ENCODE results near the gene TMEM39B. TPM values are rescaled to one million over a fixed set of nuclear protein-coding genes. Genes with fewer than 3 reads are reported as not detected.
"Not testable (repeated sequence)": the region's sequence is repeated elsewhere in the genome, so short reads cannot be mapped to it uniquely, and the experiment has no call there.

Gene TMEM39B
- total RNA-seq, 1 donor from 2014 or later = 23.7 TPM

GRCh38 chr1:32077451-32077850 is 4.7 kb downstream of the TMEM39B start:
- peaks cover 16% of the 10 kb centered on the region for H3K36me3 Mint-ChIP-seq (ENCODE audit: insufficient read depth)
- H3K27me3 Mint-ChIP-seq = no peaks in the 10 kb centered on the region
- TF ChIP-seq, protein P1, sequence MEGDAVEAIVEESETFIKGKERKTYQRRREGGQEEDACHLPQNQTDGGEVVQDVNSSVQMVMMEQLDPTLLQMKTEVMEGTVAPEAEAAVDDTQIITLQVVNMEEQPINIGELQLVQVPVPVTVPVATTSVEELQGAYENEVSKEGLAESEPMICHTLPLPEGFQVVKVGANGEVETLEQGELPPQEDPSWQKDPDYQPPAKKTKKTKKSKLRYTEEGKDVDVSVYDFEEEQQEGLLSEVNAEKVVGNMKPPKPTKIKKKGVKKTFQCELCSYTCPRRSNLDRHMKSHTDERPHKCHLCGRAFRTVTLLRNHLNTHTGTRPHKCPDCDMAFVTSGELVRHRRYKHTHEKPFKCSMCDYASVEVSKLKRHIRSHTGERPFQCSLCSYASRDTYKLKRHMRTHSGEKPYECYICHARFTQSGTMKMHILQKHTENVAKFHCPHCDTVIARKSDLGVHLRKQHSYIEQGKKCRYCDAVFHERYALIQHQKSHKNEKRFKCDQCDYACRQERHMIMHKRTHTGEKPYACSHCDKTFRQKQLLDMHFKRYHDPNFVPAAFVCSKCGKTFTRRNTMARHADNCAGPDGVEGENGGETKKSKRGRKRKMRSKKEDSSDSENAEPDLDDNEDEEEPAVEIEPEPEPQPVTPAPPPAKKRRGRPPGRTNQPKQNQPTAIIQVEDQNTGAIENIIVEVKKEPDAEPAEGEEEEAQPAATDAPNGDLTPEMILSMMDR (IDR thresholded peaks at IDR 0.05; ENCODE audit: unreplicated experiment) = no peak
- no peak overlapping the region for H3K4me3 Mint-ChIP-seq (ENCODE audit: low read depth)
- DNase-seq (ENCODE audit: low spot score, unreplicated experiment) = no peak
- peak overlapping the region; percentile 71 for H3K27ac Mint-ChIP-seq
- H3K4me1 Mint-ChIP-seq (ENCODE audit: low read depth) = peaks cover 8% of the 10 kb centered on the region
- H3K9me3 Mint-ChIP-seq (ENCODE audit: low read depth) = no peaks in the 10 kb centered on the region

DNA sequence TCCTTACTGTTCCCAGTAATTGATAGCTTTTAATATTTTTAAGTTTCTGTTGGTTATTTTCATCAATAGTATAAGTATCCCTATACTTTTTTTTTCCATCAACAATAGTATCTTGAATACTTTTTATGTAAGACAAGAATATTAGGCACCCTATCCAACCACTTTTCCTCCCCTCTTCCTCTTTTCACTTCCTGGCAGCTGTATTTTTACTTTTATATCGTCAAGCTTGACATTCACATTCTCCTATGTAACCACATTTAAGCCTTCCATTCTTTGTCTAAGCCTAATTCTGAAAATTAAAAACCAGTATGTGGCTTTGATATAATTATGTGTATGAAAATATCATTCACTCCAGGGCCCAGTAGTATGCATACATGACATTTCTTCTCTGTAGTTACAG is 9.3 kb downstream of the TMEM39B start:
- H3K36me3 Mint-ChIP-seq (ENCODE audit: insufficient read depth) = peaks cover 29% of the 10 kb centered on the region
- no peaks in the 10 kb centered on the region for H3K27me3 Mint-ChIP-seq
- no peak overlapping the region for H3K4me3 Mint-ChIP-seq (ENCODE audit: low read depth)
- TF ChIP-seq, protein P1 (IDR thresholded peaks at IDR 0.05; ENCODE audit: unreplicated experiment) = no peak
- no peaks in the 10 kb centered on the region for H3K4me1 Mint-ChIP-seq (ENCODE audit: low read depth)
- H3K27ac Mint-ChIP-seq = peak overlapping the region; percentile 49
- no peaks in the 10 kb centered on the region for H3K9me3 Mint-ChIP-seq (ENCODE audit: low read depth)
- no peak for DNase-seq (ENCODE audit: low spot score, unreplicated experiment)

GRCh38 chr1:32086381-32086780 is 13.6 kb downstream of the TMEM39B start:
- DNase-seq (ENCODE audit: low spot score, unreplicated experiment); H3K4me3 Mint-ChIP-seq (ENCODE audit: low read depth); H3K9me3 Mint-ChIP-seq (ENCODE audit: low read depth); H3K27me3 Mint-ChIP-seq; H3K4me1 Mint-ChIP-seq (ENCODE audit: low read depth); H3K27ac Mint-ChIP-seq: not testable (repeated sequence)
- peaks cover 22% of the 10 kb centered on the region for H3K36me3 Mint-ChIP-seq (ENCODE audit: insufficient read depth)

DNA sequence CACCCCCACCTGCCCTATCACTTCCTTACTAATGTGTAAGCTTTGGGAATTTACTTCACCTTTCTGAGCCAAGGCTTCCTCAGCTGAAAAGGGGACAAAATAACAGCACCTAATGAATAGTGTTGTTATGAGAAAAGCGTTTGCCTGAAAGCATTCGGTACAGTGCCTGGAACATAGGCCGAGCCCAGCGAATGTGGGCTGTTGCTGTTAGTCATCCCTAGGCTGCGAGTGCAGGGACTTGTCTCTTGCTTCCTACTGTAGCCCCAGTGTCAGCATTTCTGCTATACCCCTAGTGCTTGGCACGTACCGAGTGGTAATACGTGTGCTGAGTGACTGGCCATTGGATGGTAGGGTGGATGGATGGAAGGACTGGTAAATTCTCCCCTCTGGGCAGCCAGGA is 18.4 kb downstream of the TMEM39B start:
- TF ChIP-seq, protein P1 (IDR thresholded peaks at IDR 0.05; ENCODE audit: unreplicated experiment) = no peak
- Mint-ChIP-seq H3K36me3 (ENCODE audit: insufficient read depth) (peaks cover 11% of the 10 kb centered on the region), H3K27me3 (no peaks in the 10 kb centered on the region)

DNA sequence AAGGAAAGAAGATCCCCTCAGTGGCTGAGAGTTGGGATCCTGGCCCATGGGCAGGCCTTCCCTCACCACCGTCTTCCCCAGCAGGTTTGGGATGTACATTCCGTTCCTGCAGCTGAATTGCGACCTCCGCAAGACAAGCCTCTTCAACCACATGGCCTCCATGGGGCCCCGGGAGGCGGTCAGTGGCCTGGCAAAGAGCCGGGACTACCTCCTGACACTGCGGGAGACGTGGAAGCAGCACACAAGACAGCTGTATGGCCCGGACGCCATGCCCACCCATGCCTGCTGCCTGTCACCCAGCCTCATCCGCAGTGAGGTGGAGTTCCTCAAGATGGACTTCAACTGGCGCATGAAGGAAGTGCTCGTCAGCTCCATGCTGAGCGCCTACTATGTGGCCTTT is 18.9 kb downstream of the TMEM39B start:
- Mint-ChIP-seq H3K9me3 (ENCODE audit: low read depth) (no peaks in the 10 kb centered on the region), H3K27ac (no peak overlapping the region), H3K36me3 (ENCODE audit: insufficient read depth) (peaks cover 9% of the 10 kb centered on the region), H3K27me3 (no peaks in the 10 kb centered on the region), H3K4me3 (ENCODE audit: low read depth) (no peak overlapping the region), H3K4me1 (ENCODE audit: low read depth) (no peaks in the 10 kb centered on the region)
- no peak for DNase-seq (ENCODE audit: low spot score, unreplicated experiment)
- TF ChIP-seq, protein P1 (IDR thresholded peaks at IDR 0.05; ENCODE audit: unreplicated experiment) = no peak

More for the DNA sequence above, 18.4 kb downstream of the TMEM39B start:
- no peak for DNase-seq (ENCODE audit: low spot score, unreplicated experiment)
- Mint-ChIP-seq H3K4me1 (ENCODE audit: low read depth) (no peaks in the 10 kb centered on the region), H3K9me3 (ENCODE audit: low read depth) (no peaks in the 10 kb centered on the region), H3K4me3 (ENCODE audit: low read depth) (no peak overlapping the region), H3K27ac (no peak overlapping the region)

DNA sequence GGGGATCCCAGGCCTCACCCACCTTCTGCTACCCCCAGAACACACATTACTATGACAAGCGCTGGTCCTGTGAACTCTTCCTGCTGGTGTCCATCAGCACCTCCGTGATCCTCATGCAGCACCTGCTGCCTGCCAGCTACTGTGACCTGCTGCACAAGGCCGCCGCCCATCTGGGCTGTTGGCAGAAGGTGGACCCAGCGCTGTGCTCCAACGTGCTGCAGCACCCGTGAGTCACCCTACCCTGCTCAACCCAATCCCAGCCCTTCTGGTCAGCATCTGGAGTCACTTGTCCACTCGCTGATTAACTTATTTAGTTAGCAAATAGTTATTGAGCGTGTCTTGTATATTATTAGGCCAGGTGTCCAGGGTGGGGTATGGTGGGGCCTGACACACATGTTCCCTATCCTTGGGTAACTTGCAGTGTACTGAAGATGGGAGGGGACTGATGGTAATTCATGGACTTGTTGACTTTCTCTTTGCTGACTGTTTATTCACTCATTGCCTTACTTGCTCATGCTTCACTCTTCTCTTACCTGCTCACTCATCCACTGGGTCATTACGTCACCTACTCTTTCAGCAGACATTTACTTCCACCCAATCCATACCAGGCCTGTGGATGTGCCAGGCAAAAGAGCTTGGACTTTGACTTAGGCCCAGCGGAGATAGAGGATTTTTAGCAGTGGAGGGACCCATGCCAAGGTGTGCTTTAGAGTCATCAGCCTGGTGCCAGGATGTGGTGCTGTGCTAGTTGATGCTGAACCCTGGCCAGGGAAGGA is 22.2 kb downstream of the TMEM39B start:
- no peaks in the 10 kb centered on the region for H3K9me3 Mint-ChIP-seq (ENCODE audit: low read depth)
- no peaks in the 10 kb centered on the region for H3K4me1 Mint-ChIP-seq (ENCODE audit: low read depth)
- H3K4me3 Mint-ChIP-seq (ENCODE audit: low read depth) = no peak overlapping the region
- DNase-seq (ENCODE audit: low spot score, unreplicated experiment) = no peak
- H3K27ac Mint-ChIP-seq = no peak overlapping the region
- no peaks in the 10 kb centered on the region for H3K27me3 Mint-ChIP-seq
- TF ChIP-seq, protein P1 (IDR thresholded peaks at IDR 0.05; ENCODE audit: unreplicated experiment) = no peak
- H3K36me3 Mint-ChIP-seq (ENCODE audit: insufficient read depth) = peaks cover 15% of the 10 kb centered on the region

Measured in progenitor cell of endocrine pancreas (in vitro differentiated cells).